SW480 (cell line): ENCODE results near the gene CFAP210.
"Not testable (repeated sequence)": the region's sequence is repeated elsewhere in the genome, so short reads cannot be mapped to it uniquely, and the experiment has no call there.

Experiments used
- DNase-seq: peaks from one replicate; pipeline ENCODE4 v3.0.0-alpha.2; 2016; ENCODE audit warnings: low spot score

Gene CFAP210

GRCh38 chr2:169619946-169620345, 74.3 kb downstream of the CFAP210 start:
- DNase-seq, result no peak

DNA sequence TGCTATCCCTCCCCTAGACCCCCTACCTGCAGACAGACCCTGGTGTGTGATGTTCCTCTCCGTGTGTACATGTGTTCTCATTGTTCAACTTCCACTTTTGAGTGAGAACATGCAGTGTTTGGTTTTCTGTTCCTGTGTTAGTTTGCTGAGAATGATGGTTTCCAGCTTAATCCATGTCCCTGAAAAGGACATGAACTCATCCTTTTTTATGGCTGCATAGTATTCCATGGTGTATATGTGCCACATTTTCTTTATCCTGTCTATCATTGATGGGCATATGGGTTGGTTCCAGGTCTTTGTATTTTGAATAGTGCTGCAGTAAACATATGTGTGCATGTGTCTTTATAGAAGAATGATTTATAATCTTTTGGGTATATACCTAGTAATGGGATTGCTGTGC, 78.2 kb downstream of the CFAP210 start:
- not testable (repeated sequence) for DNase-seq

DNA sequence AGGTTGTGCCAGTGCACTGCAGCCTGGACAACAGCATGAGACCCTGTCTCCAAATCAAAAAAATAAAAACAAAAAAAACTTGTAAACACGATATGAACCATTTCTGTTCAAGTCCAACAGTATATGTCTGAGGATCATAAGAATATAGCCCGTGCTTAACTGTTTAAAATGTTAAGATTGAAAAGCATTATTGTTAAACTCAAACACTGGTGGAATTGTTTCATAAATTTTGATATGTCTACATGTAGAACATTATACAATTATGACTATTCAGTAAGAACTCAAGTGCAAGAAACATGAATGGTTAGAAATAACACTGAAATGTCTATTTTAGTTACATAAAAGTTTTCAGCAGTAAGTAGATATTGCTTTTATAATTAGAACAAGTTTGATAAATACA, 80.3 kb downstream of the CFAP210 start:
- no peak for DNase-seq

GRCh38 chr2:169609264-169609663, 84.9 kb downstream of the CFAP210 start:
- no peak for DNase-seq

DNA sequence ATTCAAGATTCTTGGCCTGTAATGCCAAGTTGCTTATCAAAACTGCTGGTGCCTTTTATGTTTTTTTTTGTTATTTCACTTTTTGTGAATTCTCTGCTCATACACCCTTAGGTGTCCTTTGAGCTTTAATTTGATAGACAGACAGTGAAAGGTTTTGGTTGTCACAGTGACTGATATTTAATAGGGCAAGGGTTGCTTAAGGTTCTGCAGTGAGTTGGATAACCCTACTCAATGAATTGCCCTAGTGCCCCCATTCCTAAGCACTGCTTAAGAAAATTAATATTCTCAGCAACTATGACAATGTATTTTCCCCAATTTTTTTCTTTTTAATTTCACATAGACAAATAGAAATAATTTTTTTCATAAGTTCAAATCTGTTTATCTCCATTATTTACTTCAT, 94.6 kb downstream of the CFAP210 start:
- DNase-seq, result no peak

DNA sequence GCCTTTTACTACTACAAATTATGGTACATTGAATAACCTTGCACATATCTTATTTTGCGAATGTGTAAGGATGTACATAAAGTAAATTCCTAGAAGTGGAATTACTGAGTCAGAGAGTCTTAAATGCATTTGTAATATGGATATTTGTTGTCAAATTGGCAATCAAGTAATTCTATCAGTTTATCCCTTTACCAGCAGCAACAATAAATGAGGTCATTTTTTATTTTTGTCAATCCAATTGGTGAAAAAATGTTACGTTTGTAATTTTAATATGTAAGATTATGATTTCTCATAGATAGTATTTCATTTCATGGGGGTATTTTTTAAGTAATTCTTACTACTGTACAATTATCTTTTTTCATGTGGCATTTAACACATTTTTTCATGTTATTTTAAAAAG, 95.2 kb downstream of the CFAP210 start:
- DNase-seq, result no peak

- DNase-seq, result not testable (repeated sequence)
Measured at GRCh38 chr2:169596546-169596945, 97.7 kb downstream of the CFAP210 start.
